H9 (cell line): Measurements from ENCODE around the gene ARL5B. TPM values are rescaled to one million over a fixed set of nuclear protein-coding genes. Genes with fewer than 3 reads are reported as not detected.

ENCODE experiments used
- DNase-seq: peaks from one replicate; pipeline ENCODE4 v3.0.0-alpha.2; 2017
- H2AFZ ChIP-seq: one replicate; pipeline ENCODE4 v1.6.1; 2013; ENCODE audit warnings: mild to moderate bottlenecking, low read length, control low read depth, moderate library complexity
- H2AK5ac ChIP-seq: 2 replicates; pipeline ENCODE4 v1.6.1; 2013; ENCODE audit warnings: low read length, control low read depth, mixed read lengths; ENCODE audit not compliant: insufficient read length
- H2BK120ac ChIP-seq: one replicate; pipeline ENCODE4 v1.6.1; 2013; ENCODE audit warnings: low read depth, mild to moderate bottlenecking, low read length, control low read depth, inconsistent platforms; ENCODE audit not compliant: poor library complexity, severe bottlenecking
- H2BK12ac ChIP-seq: 2 replicates; pipeline ENCODE4 v1.6.1; 2013; ENCODE audit warnings: low read length, control low read depth, mixed read lengths, low read depth; ENCODE audit not compliant: insufficient read length
- H2BK15ac ChIP-seq: 2 replicates; pipeline ENCODE4 v1.6.1; 2013; ENCODE audit warnings: low read depth, low read length, control low read depth
- H2BK20ac ChIP-seq: one replicate; pipeline ENCODE4 v1.6.1; 2013; ENCODE audit warnings: low read depth, mild to moderate bottlenecking, low read length, control low read depth, inconsistent platforms; ENCODE audit not compliant: poor library complexity, severe bottlenecking
- H2BK5ac ChIP-seq: 2 replicates; pipeline ENCODE4 v1.6.1; 2013; ENCODE audit warnings: low read length, control low read depth, mixed read lengths; ENCODE audit not compliant: insufficient read length
- H3K14ac ChIP-seq: 2 replicates; pipeline ENCODE4 v1.6.1; 2013; ENCODE audit warnings: low read length, control low read depth; ENCODE audit not compliant: insufficient read depth
- H3K18ac ChIP-seq: 2 replicates; pipeline ENCODE4 v1.6.1; 2013; ENCODE audit warnings: low read depth, mild to moderate bottlenecking, mixed read lengths, low read length, control low read depth; ENCODE audit not compliant: insufficient read length
- H3K23ac ChIP-seq: 2 replicates; pipeline ENCODE4 v1.6.1; 2013; ENCODE audit warnings: low read length, control low read depth, mixed read lengths, low read depth; ENCODE audit not compliant: insufficient read length
- H3K23me2 ChIP-seq: 2 replicates; pipeline ENCODE4 v1.6.1; 2013; ENCODE audit warnings: low read depth, mild to moderate bottlenecking, mixed read lengths, low read length, control low read depth; ENCODE audit not compliant: insufficient read length, poor library complexity, severe bottlenecking
- H3K27ac ChIP-seq: 2 replicates; pipeline ENCODE4 v1.5.1; 2013; ENCODE audit warnings: low read length, control low read depth, mixed read lengths, low read depth; ENCODE audit not compliant: insufficient read length
- H3K27me3 ChIP-seq: 2 replicates; pipeline ENCODE4 v1.6.1; 2013; ENCODE audit warnings: low read length, control low read depth, inconsistent platforms; ENCODE audit not compliant: insufficient read depth
- H3K4ac ChIP-seq: 2 replicates; pipeline ENCODE4 v1.6.1; 2013; ENCODE audit warnings: low read depth, mild to moderate bottlenecking, control low read depth, inconsistent platforms, low read length, moderate library complexity
- H3K4me1 ChIP-seq: 2 replicates; pipeline ENCODE4 v1.6.1; 2013; ENCODE audit warnings: low read length, control low read depth, inconsistent platforms; ENCODE audit not compliant: insufficient read depth
- H3K4me2 ChIP-seq: 2 replicates; pipeline ENCODE4 v1.6.1; 2013; ENCODE audit warnings: low read length, control low read depth, mixed read lengths; ENCODE audit not compliant: insufficient read length, insufficient read depth
- H3K56ac ChIP-seq: 2 replicates; pipeline ENCODE4 v1.6.1; 2013; ENCODE audit warnings: low read depth, mild to moderate bottlenecking, mixed read lengths, low read length, control low read depth; ENCODE audit not compliant: insufficient read length
- H3K79me1 ChIP-seq: 2 replicates; pipeline ENCODE4 v1.6.1; 2013; ENCODE audit warnings: low read depth, mild to moderate bottlenecking, moderate library complexity, low read length, control low read depth, inconsistent platforms; ENCODE audit not compliant: insufficient read depth, poor library complexity, severe bottlenecking
- H3K79me2 ChIP-seq: 2 replicates; pipeline ENCODE4 v1.6.1; 2013; ENCODE audit warnings: low read length, control low read depth, inconsistent platforms; ENCODE audit not compliant: insufficient read depth
- H3K9ac ChIP-seq: 2 replicates; pipeline ENCODE4 v1.6.1; 2013; ENCODE audit warnings: low read length, control low read depth, mixed read lengths; ENCODE audit not compliant: insufficient read length; ENCODE audit errors: extremely low read depth
- H3K9me3 ChIP-seq: one replicate; pipeline ENCODE4 v1.6.1; 2013; ENCODE audit warnings: low read depth, low read length, inconsistent platforms; ENCODE audit not compliant: control insufficient read depth
- H3T11ph ChIP-seq: one replicate; pipeline ENCODE4 v1.6.1; 2013; ENCODE audit warnings: mild to moderate bottlenecking, low read length, control low read depth, inconsistent platforms
- H4K20me1 ChIP-seq: one replicate; pipeline ENCODE4 v1.6.1; 2013; ENCODE audit not compliant: control insufficient read depth, insufficient read length, insufficient read depth
- H4K5ac ChIP-seq: 2 replicates; pipeline ENCODE4 v1.6.1; 2013; ENCODE audit warnings: low read depth, mild to moderate bottlenecking, mixed read lengths, low read length, control low read depth; ENCODE audit not compliant: insufficient read length
- H4K8ac ChIP-seq: replicated peaks from 2 replicates; pipeline ENCODE4 v1.6.1; 2013; ENCODE audit warnings: low read length, control low read depth, mixed read lengths, low read depth; ENCODE audit not compliant: insufficient read length
- H4K91ac ChIP-seq: 2 replicates; pipeline ENCODE4 v1.6.1; 2013; ENCODE audit warnings: low read depth, mild to moderate bottlenecking, moderate library complexity, mixed read lengths, low read length, control low read depth; ENCODE audit not compliant: insufficient read length
- H3K27ac Mint-ChIP-seq, 3 experiments: 2 replicates in 2 of 3; 3 replicates in 1 of 3; pipeline ENCODE4 v1.8.0; 2020 to 2021; ENCODE audit warnings: mixed read lengths in 3 of 3, mild to moderate bottlenecking in 1 of 3, moderate library complexity in 1 of 3
- H3K27me3 Mint-ChIP-seq: 2 replicates; pipeline ENCODE4 v1.8.0; 2021; ENCODE audit warnings: low read depth, mild to moderate bottlenecking, moderate library complexity, mixed read lengths
- H3K36me3 Mint-ChIP-seq, 3 experiments: 2 replicates in 2 of 3; 3 replicates in 1 of 3; pipeline ENCODE4 v1.8.0; 2020 to 2021; ENCODE audit warnings: low read depth in 3 of 3, mixed read lengths in 3 of 3; ENCODE audit not compliant: insufficient read depth in 1 of 3
- H3K4me1 Mint-ChIP-seq, 2 experiments: 2 replicates each; pipeline ENCODE4 v1.8.0; 2020; ENCODE audit warnings: mixed read lengths in 2 of 2
- H3K4me3 Mint-ChIP-seq, 2 experiments: 2 replicates in 1 of 2; 3 replicates in 1 of 2; pipeline ENCODE4 v1.8.0; 2020 to 2021; ENCODE audit warnings: mild to moderate bottlenecking in 2 of 2, mixed read lengths in 2 of 2, moderate library complexity in 1 of 2
- H3K9me3 Mint-ChIP-seq, 2 experiments: 2 replicates in 1 of 2; 3 replicates in 1 of 2; pipeline ENCODE4 v1.8.0; 2020; ENCODE audit warnings: mild to moderate bottlenecking in 2 of 2, mixed read lengths in 2 of 2, moderate library complexity in 1 of 2
- CTCF ChIP-seq: fragments of 200-600 bp; sonication (generic); conservative IDR thresholded peaks from 3 replicates; pipeline ENCODE4 v1.8.0; 2021; ENCODE audit warnings: antibody characterized with exemption, mild to moderate bottlenecking
- WGBS: extraction: QIAGEN DNeasy Blood & Tissue Kit; methylation state at CpG from one replicate; pipeline ENCODE4 v1.1.7; 2013; ENCODE audit warnings: missing lambda C conversion rate, low lambda C conversion rate, mixed read lengths; ENCODE audit not compliant: insufficient read length; ENCODE audit errors: extremely low coverage; 5-methylcytosine and 5-hydroxymethylcytosine counted together
- total RNA-seq: library from RNA; stranded (reverse); gene quantifications from 2 replicates; pipeline ENCODE4 v1.2.1, GENCODE V29; 2021

ARL5B gene
- total RNA-seq, 1 experiment from 2014 or later, result 33.9 TPM

- Histone ChIP-seq H3K27ac (no peak overlapping the region), H2BK120ac (no peak overlapping the region), H3K27me3 (no peaks in the 10 kb centered on the region), H3K18ac (no peak overlapping the region), H4K8ac (no peak overlapping the region), H2BK15ac (no peak overlapping the region), H3K23ac (no peak overlapping the region), H2BK5ac (no peak overlapping the region), H3K56ac (no peak overlapping the region), H4K5ac (no peak overlapping the region), H3K23me2 (no peaks in the 10 kb centered on the region), H3T11ph (no peak overlapping the region), H3K79me2 (no peaks in the 10 kb centered on the region), H2BK20ac (no peak overlapping the region), H2AFZ (no peak overlapping the region), H3K9me3 (no peaks in the 10 kb centered on the region), H3K14ac (no peak overlapping the region), H3K79me1 (no peaks in the 10 kb centered on the region), H2BK12ac (no peak overlapping the region), H3K9ac (no peak overlapping the region), H3K4ac (no peak overlapping the region), H2AK5ac (no peak overlapping the region), H4K91ac (no peak overlapping the region), H3K4me1 (no peaks in the 10 kb centered on the region), H4K20me1 (no peaks in the 10 kb centered on the region), H3K4me2 (no peak overlapping the region)
- peak; percentile 67 for TF ChIP-seq CTCF
- Mint-ChIP-seq H3K4me3 (no peak overlapping the region), H3K27me3 (no peaks in the 10 kb centered on the region), H3K4me1 (peaks cover under 1 to 3% of the 10 kb centered on the region in 2 experiments; a peak in 2 of 4 replicates), H3K27ac (no peak overlapping the region), H3K36me3 (no peaks in the 10 kb centered on the region), H3K9me3 (no peaks in the 10 kb centered on the region)
- WGBS, result no CpG with 5 or more reads among the region's 3 CpGs
- DNase-seq, result no peak
Observed at GRCh38 chr10:18689498-18689897, 30.3 kb downstream of the ARL5B start.
